Ramos (cell line): ENCODE measurements around the gene KCNMA1.
"Not testable (repeated sequence)": the region's sequence is repeated elsewhere in the genome, so short reads cannot be mapped to it uniquely, and the experiment has no call there.

Experiments
- in situ Hi-C: fragments of 300-500 bp; cut with MboI; formaldehyde crosslinking; loops from one replicate; pipeline ENCODE4 v1.14.3; 2022; ENCODE audit warnings: low sequenced_read_pairs; ENCODE audit not compliant: unreplicated experiment

The KCNMA1 gene

GRCh38 chr10:77664696-77665095 is 27.1 kb upstream of the KCNMA1 start:
- in situ Hi-C loops, result no loop called here

GRCh38 chr10:77664008-77664407 is 26.4 kb upstream of the KCNMA1 start:
- in situ Hi-C loops, result no loop called here

GRCh38 chr10:77661674-77662073 is 24.1 kb upstream of the KCNMA1 start:
- in situ Hi-C loops, result no loop called here

- in situ Hi-C loops, result no loop called here
These were observed 23.5 kb upstream of the KCNMA1 start for GRCh38 chr10:77661100-77661499.

GRCh38 chr10:77659046-77659670 is 21.6 kb upstream of the KCNMA1 start:
- in situ Hi-C loops, result not testable (repeated sequence)

GRCh38 chr10:77653210-77653609 is 15.6 kb upstream of the KCNMA1 start:
- in situ Hi-C loops, result no loop called here

- in situ Hi-C loops, result no loop called here
These were observed 12.0 kb upstream of the KCNMA1 start for GRCh38 chr10:77649333-77650331.

GRCh38 chr10:77648472-77648871 is 10.9 kb upstream of the KCNMA1 start:
- in situ Hi-C loops, result no loop called here

- in situ Hi-C loops, result no loop called here
These were observed 10.1 kb upstream of the KCNMA1 start for GRCh38 chr10:77647543-77648293.

GRCh38 chr10:77644557-77645243 is 7.1 kb upstream of the KCNMA1 start:
- in situ Hi-C loops, result loop anchor here (5.0 kb wide), 1 partner anchor 467 kb away; no protein-coding TSS in a partner anchor

GRCh38 chr10:77643795-77644468 is 6.3 kb upstream of the KCNMA1 start:
- in situ Hi-C loops, result loop anchor here (5.0 kb wide), 1 partner anchor 467 kb away; no protein-coding TSS in a partner anchor

- in situ Hi-C loops, result loop anchor here (5.0 kb wide), 1 partner anchor 465 kb away; no protein-coding TSS in a partner anchor
These were observed 4.3 kb upstream of the KCNMA1 start for GRCh38 chr10:77641788-77642397.

- in situ Hi-C loops, result loop anchor here (5.0 kb wide), 1 partner anchor 464 kb away; no protein-coding TSS in a partner anchor
These were observed 3.7 kb upstream of the KCNMA1 start for GRCh38 chr10:77641344-77641743.

- in situ Hi-C loops, result loop anchor here (5.0 kb wide), 1 partner anchor 463 kb away; no protein-coding TSS in a partner anchor
These were observed 2.6 kb upstream of the KCNMA1 start for GRCh38 chr10:77640167-77640566.

GRCh38 chr10:77639756-77640155 is 2.1 kb upstream of the KCNMA1 start:
- in situ Hi-C loops, result loop anchor here (5.0 kb wide), 1 partner anchor 462 kb away; no protein-coding TSS in a partner anchor

- in situ Hi-C loops, result no loop called here
These were observed 903 bp upstream of the KCNMA1 start for GRCh38 chr10:77638321-77639101.

GRCh38 chr10:77636967-77637531 is 559 bp downstream of the KCNMA1 start:
- in situ Hi-C loops, result no loop called here
